ENCODE data around the gene STPG1.

The STPG1 gene

DNA sequence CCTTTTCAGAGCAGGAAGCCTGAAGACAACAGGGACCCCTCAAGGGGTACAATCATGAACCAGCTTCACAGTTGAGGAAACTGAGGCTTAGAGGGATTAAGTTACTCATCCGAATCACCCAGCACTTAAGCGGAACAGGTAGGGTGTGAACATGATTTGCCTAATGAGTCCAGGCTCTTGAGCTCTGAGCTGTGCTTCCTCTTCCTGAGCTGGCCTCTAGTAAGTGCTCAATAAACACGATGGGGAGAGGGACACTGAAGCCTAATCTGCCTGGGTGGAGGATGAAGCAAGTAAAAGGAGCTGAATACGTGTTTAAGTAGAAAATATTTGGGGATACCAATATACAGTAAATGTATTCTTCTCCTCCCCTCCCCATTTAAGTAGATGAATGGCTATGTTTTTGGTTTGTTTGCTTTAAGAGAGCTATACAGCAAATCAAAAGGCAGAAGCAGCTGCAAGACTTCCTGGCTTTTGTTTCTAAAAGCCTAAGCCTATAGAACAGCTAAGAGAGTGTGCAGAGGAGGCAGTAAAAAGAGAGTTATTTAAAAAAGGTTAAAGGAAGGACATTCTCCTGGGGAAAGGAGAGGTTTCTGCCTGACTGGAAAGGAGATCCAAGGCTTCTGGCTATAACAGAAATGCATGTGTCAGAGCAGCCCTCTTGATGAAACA is 20.5 kb downstream of the STPG1 start:
- peak; percentile 60 for DNase-seq (ENCODE audit: low spot score)

DNA sequence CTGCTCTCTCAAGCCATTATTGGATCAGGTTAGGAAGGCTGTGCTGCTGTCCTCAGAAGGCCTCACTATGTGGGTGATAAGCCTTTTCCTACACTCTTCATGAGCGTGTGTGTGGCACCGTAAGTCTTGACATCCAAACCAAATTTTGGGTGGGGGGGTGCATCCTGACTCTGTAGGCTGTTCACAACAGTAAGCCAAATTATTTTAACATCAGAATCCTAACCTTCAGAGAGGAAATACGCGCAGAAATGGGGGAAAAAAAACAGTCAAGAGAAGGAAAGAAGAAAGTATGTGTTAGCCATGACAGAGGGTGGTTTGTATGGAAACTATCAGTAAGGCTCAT is 21.0 kb downstream of the STPG1 start:
- DNase-seq (ENCODE audit: low spot score), result no peak

DNA sequence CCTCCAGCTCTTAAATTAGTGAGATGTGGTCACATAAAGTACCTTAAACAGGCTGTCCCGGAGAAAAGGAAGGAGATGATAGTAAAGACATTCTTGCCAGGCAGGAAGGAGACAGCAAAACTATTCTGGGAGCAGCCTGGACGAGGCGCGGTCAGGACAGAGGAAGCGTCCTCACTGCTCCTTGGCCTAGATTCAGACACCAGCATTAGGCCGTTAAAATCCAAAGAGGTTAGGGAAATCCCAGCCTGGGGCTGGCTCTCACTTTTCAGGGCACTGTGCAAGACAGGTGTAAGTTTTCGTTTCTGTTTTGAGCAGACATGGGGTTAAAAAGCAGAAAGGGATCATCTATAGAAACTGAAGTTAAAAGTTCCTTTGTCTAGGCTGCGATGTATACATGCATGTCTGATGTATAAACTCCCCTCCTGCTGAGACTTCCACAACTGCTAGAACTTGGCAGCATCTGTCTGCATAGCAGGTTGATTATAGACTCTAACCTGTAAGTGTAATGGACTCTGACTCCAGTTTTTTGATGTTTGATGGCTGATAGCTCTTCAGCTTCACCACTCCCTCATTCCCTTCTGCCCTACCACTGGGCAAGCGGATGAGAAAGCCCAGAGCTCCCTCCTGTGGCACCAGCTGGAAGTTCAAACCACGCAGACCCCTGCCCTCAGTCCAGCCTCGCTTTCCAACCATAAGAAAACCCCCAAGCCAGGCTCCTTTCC is 21.5 kb downstream of the STPG1 start:
- peak; percentile 74 for DNase-seq (ENCODE audit: low spot score)

DNA sequence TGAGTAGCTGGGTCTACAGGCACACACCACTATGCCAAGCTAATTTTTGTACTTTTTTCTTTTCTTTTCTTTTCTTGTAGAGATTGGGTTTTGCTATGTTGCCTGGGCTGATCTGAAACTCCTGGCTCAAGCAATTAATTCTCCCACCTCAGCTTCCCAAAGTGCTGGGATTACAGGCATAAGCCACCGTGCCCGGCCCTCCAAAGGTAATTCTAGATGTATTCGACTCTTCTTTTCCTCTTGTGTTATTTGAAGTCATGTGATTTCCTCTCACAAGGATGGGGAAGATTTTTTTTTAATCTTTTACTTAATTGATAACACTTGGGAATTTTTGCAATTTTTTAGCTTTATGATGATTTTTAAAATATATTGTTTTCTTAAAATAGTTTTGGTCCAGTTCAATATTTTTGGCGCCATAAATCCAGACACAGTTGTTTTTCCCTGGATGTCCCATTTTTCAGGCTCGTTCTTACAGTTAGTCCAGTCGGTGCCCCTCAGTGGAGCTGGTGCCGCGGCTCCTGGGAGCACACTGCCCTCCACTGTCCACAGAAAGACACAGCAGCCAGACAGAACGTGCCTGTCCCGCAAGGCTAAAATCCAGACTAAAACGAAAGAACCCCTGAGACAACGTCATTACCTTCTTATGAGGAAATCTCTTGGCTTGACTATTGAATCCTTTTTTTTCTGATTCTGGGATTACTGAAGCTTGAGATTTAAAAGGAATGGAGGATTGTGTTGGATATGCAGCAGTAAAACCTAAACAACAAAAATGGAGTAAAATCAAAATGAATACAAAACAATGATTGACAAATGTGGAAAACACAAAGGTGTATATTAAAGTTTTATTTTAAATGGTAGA is 22.4 kb downstream of the STPG1 start:
- DNase-seq (ENCODE audit: low spot score), result peak; percentile 79

DNA sequence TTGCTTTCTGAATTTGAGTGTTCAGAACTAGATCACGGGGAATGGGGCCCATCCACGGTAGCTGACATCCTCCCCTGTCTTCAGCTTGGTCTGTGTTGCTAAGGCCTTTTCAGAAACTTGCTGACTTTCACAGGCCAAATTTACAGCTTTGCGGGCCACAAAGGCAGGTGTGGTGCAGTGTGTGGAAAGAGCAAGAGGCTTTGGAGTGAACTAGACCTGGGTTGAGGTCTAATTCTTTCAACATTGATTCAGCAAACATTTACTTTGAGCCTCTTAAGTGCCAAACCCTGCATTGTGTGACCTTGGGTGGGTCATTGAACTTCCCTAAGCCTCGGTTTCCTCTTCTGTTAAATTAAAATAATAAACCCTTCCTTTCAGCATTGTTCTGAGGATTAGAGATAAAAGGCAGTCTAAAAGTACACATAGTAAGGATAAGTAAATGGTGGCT is 24.3 kb downstream of the STPG1 start:
- DNase-seq (ENCODE audit: low spot score), result no peak

DNA sequence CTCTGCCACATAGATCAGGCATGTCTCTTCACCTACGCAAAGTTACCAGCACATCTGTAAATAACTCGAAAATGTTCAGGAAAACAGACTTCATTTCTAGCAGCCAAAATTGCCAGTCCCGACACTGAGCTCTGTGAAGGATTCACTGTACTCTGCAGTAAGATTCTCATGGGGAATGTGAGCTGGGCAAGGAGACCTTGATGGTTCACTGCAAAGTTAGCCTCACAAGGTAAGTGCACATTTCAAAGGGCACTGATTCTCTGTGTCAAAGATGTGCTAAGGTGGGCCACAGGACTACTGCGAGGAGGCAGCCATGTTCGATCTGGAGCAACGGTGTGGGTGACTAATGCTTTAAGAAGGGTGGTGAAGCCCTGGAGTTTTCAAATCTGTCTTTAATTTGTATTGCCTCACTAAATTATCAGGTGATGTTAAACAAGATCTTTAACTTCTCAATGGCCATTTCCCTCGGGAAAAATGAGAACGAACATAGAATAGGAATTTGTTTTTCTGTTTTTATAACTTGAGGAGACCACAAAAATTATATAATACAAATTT is 25.2 kb downstream of the STPG1 start:
- DNase-seq (ENCODE audit: low spot score), result no peak

DNA sequence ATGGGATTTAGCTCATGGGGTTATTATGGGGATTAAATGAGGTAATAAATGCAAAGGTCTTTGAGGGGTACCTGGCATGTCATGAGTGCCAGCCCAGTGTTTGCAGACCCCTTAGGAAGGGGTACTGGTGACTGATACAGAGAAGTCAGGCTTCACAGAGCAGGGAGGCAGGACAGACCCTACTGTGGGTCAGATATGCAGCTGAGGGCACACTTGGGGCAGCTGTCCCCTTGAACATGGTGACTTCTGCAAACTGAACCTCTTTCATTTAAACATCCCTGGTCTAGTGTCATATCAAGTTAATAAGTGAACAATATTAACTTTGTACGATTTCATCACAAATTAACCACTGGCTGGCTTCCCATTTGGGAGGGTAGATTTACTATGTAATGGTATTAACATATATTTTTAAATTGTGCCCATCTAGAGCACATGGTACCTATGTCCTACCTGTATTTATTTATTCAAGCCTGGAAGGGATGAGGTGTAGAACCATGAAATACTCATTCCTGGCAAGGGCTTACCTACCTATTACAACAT is 25.9 kb downstream of the STPG1 start:
- no peak for DNase-seq (ENCODE audit: low spot score)

GRCh38 chr1:24386931-24387330 is 26.7 kb downstream of the STPG1 start:
- DNase-seq (ENCODE audit: low spot score), result no peak

DNA sequence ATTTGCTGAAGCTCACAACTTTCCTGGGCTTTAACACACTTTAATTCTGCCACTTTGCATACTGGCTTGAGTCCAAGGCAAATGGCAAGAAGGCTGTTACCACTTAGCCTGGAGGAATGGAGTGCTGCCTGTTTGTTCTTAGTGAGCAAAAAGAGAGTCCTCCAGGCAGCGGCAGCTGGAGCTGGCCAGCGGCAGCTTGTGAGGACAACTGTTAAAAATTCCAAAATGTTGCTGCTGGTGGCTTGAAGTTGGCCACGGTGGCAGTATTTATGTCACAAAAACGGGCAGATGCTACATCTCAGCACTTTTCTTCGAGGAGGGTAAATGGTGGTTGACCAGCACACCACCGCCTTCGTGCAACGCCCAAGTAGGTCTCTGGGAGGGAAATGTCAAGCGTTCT is 27.3 kb downstream of the STPG1 start:
- DNase-seq (ENCODE audit: low spot score), result no peak

GRCh38 chr1:24385160-24385940 is 28.2 kb downstream of the STPG1 start:
- no peak for DNase-seq (ENCODE audit: low spot score)

DNA sequence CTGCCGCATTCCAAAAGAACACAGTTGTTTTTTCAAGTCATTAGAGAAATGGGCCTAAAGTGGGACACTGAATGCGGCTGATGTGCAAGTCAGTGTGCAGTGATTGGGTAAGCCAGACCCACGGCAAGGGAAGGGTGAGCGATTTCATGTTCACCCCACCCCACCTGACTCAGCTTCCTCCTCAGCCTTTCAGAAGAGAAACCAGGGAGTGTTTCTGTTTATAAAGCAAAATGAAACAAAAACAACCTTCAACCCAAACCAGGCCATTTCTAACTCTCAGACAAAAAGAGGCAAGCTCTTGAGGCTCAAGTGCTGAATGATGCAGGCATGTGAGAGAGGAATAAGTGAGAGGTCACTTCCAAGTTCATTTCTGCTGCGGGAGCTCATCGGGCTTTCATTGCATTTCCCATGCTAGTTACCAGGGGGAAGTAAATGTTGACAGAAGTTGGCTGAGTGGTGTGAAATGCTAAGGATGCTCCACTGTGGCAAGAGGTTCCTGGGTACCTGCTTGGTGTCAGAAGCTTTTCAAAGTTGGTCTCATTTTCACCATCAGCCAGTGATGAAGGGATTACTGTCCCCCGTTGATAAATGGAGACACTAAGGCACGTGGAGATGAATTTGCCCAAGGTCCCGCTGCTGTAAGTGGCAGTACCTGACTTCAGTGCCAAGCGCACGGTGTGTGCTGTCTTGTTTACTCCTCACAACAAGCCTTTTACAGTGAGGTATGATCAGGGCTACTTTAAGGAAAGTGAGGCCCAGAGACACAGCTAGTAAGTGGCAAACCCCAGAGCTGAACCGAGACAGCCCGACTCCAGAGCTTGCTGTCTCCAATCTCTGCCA is 29.1 kb downstream of the STPG1 start:
- no peak for DNase-seq (ENCODE audit: low spot score)

GRCh38 chr1:24383381-24383940 is 30.1 kb downstream of the STPG1 start:
- DNase-seq (ENCODE audit: low spot score), result no peak

GRCh38 chr1:24382165-24382577 is 31.4 kb downstream of the STPG1 start:
- no peak for DNase-seq (ENCODE audit: low spot score)

GRCh38 chr1:24381256-24381655 is 32.3 kb downstream of the STPG1 start:
- DNase-seq (ENCODE audit: low spot score), result no peak

DNA sequence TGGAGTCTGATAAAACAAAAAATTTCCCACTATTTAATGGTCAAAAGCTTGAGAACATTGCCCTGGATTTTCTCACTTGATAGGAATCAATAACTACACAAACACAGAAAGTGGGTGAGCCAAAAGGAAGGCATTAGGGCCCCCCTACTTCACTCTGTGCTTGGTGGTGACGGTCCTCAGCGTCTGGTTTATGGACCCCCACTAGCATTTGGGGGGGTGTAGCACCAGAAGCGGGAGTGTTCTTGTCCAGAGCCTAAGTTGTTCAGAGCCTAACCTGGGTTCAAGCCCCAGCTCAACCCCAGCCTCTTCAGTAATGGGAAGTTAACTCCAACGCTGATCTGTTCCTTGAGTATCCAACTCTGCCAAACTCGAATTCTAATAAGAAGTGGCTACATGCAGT is 33.1 kb downstream of the STPG1 start:
- DNase-seq (ENCODE audit: low spot score), result no peak

DNA sequence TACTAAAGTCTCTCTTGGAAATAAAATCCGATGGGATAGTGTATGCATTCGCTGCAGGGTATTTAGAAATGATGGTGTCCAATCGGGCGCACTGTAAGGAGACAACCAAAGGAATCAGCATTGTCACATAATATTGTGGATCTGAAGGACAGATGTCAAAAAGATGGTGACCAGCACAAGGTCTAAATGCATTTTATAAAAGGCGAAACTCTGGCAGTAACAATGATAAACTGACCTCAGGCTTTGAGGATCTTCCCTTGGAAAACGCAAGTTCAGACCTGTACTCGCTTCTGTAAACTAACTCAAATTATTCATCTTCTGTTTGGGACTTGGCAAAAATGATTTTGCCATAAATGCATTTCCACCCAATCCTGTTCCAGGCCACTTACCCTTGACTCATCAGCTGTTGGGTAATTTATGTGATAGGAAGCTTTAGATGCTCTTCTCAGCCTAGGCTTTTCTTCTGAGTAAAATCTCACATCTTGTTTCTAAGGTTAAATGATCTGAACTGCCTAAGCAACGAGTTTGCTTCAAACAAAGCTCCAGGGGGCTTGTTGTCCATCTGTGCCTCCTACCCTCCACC is 33.8 kb downstream of the STPG1 start:
- no peak for DNase-seq (ENCODE audit: low spot score)

GRCh38 chr1:24374891-24375786 is 38.4 kb downstream of the STPG1 start:
- no peak for DNase-seq (ENCODE audit: low spot score)

- DNase-seq (ENCODE audit: low spot score), result no peak
Measured at GRCh38 chr1:24373710-24374109, 39.9 kb downstream of the STPG1 start.

- DNase-seq (ENCODE audit: low spot score), result peak; percentile 90
Measured at GRCh38 chr1:24373044-24373443, 40.5 kb downstream of the STPG1 start.
